ENCODE data around the gene EIF4A3.

The EIF4A3 gene

DNA sequence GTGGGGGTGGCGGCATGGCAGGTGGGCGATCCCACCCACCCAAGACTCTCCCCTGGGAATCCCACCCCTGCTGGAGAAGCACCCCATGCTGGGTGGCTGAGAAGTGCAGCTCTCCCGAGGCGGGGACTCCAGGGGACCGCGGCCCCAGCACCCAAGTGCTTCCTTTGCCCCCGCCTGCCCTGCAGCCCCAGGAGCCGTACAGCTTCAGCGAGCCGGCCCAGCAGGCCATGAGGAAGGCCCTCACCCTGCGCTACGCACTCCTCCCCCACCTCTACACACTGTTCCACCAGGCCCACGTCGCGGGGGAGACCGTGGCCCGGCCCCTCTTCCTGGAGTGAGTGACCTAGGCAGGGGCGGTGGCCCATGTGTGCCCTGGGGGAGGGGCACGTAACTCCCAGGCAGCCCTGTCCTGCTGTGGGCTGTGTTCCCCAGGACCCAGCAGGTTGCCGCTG, 33.9 kb downstream of the EIF4A3 start:
- DNase-seq (ENCODE audit: low read depth in 2 of 2): no peak

DNA sequence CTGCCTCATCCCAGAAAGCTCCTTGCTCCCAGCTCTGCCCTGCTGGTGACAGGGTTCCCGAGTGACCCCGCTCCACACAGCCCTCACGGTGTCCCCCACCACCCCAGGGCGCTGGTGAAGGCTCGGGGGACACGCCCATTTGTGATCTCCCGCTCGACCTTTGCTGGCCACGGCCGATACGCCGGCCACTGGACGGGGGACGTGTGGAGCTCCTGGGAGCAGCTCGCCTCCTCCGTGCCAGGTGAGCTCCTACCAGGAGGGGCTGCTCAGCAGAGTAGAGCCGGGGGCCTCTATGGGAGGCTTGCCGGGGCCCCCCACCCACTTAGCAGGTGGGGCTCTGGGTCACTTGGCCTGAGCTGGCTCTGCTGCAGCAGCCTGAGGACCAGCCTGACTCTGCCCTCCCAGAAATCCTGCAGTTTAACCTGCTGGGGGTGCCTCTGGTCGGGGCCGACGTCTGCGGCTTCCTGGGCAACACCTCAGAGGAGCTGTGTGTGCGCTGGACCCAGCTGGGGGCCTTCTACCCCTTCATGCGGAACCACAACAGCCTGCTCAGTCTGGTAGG, 34.4 kb downstream of the EIF4A3 start:
- DNase-seq (ENCODE audit: low read depth in 2 of 2): no peak

DNA sequence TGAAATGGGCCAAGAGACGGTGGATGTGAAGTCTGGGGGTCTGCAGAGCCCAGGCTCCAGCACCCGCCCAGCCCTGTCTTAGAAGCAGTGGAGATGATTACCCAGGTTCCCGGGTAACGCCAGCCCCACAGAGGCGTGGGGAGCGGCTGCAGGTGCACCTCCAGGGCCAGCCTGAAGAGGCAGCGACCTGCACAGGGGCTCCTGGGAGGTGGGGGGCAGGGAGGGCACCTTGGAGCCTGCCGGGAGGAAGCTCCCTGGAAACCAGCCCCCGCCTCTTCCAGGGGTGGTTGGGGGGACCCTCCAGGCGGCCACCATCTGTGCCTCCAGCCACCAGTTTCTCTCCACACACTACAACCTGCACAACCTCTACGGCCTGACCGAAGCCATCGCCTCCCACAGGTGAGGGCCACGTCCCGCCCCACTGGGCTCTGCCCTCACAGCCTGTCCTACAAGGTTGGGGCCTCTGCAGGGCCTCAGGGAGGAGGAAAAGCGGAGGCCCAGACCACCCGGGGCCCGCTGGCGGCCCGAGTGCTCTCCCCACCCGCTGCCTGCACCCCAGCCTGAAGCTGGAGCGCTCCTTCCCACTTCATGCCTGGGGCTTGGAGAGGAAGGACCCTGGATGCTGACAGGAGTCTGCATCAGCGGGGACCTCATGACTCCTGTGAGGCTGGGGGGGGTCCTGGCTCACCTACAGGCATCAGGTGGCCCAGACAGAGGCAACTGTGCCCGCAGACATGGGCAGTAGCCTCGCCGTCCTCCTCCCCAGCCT, 35.0 kb downstream of the EIF4A3 start:
- no peak for DNase-seq (ENCODE audit: low read depth in 2 of 2)

DNA sequence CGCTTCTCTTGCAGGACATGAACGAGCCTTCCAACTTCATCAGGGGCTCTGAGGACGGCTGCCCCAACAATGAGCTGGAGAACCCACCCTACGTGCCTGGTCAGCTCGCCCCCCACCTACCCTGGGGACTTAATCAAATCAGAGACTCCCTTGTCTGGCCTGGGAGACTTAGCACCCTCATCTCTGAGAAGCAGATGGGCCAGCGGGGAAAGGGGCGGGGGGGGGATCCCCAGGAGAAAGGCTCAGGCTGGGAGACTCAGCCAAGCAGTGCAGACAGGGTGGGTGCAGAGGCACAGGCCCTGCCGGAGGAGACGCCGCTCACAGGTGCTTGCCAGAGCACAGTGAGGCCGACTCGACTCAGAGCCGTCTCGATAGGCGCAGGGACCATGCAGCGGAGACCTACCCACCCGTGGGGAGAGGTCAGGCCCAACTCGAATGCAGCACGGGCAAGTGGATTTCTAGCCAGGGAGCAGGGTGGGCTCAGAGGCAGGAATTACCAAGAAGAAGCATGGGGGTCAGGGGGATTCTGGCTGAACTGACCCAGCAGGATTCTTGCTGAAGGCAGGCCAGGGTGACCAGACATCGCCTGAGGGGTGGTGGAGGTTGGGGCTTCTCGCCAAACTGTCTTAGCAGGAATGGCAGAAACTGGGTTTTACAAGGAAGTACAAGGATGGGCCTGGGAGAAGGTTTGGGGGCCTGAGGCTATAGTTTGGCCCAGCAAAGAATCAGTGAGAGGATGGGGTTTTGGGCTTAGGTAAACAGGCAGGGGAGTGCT, 35.8 kb downstream of the EIF4A3 start:
- no peak for DNase-seq (ENCODE audit: low read depth in 2 of 2)

DNA sequence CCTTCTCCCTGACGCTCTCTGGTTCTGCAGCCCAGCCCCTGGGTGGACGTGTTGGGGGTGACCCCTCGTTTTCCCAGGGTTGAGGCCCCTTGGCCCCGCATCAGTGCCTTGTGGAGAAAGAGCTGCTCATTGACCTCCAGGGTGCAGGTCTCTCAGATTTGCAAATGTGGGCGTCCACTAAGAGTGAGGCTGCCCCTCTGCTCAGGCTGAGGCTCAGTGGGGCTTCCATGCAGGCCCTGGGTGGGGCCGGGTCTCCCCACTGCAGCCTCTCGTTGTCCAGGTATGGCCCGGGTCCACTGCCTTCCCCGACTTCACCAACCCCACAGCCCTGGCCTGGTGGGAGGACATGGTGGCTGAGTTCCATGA, 36.5 kb downstream of the EIF4A3 start:
- no peak for DNase-seq (ENCODE audit: low read depth in 2 of 2)

DNA sequence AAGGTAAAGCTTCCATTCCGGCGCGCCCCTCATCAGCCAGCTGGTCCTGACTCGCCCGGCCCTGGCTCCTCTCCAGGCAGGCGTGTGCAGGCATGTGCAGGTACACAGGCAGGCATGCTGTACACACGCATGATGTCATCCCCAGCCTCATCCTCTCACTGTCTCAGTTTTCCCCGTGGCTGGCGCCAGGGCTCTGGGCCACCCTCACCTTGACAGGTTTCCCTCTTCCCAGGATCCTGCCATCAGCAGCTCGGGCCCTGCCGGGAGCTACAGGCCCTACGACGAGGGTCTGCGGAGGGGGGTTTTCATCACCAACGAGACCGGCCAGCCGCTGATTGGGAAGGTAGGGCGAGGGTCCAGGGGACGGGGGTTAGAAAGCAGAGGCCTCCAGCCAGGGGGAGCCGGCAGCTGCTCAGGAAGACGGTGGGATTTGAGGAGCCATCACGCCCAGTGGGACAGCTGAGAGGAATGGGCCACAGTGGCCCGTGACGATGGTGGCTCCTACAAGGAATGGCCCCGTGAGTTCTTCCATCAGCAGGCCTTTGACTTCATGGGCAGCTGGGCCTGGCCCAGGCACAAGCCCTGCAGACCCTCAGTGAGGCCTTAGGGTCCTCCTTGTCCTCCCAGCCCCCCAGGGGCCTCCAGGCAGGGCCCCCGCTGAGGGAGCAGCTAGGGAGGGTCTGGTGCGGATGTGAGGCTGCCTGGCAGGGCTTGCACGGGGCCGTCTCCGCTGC, 37.0 kb downstream of the EIF4A3 start:
- DNase-seq (ENCODE audit: low read depth in 2 of 2): no peak

DNA sequence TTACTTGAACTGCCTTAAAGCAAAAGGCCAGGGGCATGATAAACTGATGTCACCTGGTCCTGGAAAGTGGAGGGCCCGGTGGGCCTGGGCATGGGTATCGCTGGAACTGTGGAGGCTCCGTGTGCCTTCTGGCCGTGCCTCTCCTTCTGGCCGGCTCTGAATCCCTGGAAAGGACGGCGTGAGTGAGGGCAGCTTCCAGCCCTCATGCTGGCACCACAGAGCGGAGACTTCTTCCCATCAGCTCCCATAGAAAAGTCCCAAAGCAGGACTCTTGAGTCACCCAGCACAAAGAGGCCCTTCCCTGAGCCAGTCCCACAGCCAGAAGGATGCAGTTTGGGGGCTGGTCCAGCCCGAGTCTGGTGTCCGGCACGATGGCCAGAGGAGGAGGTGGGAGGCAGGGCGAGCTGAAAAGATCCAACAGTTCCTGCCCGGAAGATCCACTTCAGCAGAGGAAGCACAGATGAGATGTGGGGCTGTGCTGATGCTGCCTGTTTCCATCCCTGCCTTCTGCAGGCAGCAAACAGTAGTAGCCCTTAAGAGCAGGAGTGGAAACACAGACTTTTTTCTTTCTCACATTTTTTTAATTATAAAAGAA, 37.8 kb downstream of the EIF4A3 start:
- DNase-seq (ENCODE audit: low read depth in 2 of 2): no peak

DNA sequence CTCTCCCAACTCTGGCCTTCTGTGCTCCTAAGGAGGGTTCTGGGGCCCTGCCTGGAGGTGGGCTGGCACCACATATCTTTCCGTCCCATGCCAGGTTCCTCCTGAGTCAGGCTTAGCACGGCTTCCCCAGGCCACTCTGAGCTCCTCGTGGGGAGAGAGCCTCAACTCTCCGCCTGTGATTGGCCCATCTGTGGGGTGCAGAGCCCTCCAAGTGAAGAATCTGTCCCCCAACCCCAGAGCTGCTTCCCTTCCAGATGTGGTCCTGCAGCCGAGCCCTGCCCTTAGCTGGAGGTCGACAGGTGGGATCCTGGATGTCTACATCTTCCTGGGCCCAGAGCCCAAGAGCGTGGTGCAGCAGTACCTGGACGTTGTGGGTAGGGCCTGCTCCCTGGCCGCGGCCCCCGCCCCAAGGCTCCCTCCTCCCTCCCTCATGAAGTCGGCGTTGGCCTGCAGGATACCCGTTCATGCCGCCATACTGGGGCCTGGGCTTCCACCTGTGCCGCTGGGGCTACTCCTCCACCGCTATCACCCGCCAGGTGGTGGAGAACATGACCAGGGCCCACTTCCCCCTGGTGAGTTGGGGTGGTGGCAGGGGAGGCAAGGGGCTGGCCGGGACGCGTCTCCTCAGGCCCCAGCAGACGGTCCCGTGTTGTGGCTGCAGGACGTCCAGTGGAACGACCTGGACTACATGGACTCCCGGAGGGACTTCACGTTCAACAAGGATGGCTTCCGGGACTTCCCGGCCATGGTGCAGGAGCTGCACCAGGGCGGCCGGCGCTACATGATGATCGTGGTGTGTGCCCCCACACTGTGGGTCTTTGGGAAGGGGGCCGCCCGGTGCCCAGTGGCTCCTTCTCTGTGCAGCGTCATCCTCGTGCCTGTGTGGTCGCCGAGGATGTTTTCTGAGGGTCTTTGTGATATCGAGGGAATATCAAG, 38.6 kb downstream of the EIF4A3 start:
- no peak for DNase-seq (ENCODE audit: low read depth in 2 of 2)

DNA sequence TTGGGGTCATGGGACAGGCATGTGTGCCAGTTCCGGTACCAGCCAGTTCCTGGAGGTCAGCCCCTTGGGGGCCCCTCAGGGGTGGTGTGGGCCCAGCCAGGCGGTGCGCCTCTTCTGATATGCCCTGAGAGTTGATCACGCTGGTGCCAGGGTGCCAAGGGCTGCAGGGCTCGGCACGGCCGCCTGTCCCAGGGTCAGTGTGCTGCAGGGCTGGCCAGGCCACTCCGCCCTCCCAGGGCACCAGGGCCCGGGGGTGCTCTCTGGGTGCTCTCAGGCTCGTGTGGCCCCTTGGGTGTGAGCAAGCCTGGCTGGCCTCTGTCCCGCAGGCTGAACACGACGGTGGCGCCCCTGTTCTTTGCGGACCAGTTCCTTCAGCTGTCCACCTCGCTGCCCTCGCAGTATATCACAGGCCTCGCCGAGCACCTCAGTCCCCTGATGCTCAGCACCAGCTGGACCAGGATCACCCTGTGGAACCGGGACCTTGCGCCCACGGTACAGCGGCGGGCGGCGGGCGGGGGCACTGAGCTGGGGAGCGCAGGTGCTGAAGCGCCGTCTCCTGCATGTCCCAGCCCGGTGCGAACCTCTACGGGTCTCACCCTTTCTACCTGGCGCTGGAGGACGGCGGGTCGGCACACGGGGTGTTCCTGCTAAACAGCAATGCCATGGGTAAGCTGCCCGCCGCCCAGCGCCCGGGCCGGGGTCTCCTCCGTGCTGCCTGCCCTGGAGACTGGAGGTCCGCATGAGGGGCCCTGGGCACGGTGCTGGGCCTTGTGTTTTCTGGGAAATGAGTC, 39.5 kb downstream of the EIF4A3 start:
- DNase-seq (ENCODE audit: low read depth in 2 of 2): no peak

DNA sequence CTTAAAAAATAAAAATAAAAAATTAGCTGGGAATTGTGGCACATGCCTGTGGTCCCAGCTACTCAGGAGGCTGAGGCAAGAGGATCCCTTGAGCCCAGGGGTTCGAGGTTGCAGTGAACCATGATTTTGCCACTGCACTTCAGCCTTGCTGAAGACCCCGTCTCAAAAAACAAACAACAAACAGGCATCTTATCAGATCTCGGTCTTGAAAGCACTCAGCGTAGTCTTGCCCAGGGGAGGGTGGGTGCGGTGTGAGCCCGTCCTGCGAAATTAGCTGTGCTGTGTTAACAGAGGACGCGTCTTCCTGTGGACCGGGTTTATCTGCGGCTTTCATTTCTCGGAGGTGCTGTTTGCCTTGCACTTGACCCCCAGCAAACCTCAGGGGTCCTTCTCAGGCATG, 40.2 kb downstream of the EIF4A3 start:
- no peak for DNase-seq (ENCODE audit: low read depth in 2 of 2)

DNA sequence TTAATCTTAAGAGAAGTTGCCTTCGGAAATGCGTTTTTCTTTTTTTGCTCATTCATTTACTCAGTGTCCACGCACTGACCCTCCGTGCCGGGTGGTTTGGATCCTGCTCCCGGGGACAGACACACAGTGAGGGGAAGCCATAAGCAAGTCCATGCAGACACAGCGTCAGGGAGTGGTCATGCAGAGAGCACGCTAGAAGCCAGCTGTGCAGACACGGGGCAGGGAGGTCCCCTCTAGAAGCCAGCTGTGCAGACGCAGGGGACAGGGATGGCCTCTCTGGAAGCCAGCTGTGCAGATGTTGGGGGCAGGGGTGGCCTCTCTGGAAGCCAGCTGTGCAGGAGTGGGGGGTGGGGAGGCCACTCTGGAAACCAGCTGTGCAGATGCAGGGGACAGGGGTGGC, 40.8 kb downstream of the EIF4A3 start:
- no peak for DNase-seq (ENCODE audit: low read depth in 2 of 2)

DNA sequence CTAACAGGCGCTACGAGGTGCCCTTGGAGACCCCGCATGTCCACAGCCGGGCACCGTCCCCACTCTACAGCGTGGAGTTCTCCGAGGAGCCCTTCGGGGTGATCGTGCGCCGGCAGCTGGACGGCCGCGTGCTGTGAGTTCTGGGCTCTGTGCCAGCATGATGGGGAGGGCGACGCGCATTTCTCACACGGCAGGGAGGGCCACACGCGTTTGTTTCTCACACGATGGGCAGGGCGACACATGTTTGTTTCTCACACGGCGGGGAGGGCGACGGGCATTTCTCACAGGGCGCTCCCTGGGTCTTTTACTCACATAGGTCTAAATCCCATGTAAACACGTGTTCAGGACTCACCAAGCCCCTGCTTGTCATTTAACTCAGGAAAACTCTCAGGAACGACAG, 41.2 kb downstream of the EIF4A3 start:
- DNase-seq (ENCODE audit: low read depth in 2 of 2): no peak

DNA sequence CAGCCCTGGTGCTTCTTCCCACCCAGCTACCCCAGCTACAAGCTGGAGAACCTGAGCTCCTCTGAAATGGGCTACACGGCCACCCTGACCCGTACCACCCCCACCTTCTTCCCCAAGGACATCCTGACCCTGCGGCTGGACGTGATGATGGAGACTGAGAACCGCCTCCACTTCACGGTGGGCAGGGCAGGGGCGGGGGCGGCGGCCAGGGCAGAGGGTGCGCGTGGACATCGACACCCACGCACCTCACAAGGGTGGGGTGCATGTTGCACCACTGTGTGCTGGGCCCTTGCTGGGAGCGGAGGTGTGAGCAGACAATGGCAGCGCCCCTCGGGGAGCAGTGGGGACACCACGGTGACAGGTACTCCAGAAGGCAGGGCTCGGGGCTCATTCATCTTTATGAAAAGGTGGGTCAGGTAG, 42.0 kb downstream of the EIF4A3 start:
- DNase-seq (ENCODE audit: low read depth in 2 of 2): no peak

DNA sequence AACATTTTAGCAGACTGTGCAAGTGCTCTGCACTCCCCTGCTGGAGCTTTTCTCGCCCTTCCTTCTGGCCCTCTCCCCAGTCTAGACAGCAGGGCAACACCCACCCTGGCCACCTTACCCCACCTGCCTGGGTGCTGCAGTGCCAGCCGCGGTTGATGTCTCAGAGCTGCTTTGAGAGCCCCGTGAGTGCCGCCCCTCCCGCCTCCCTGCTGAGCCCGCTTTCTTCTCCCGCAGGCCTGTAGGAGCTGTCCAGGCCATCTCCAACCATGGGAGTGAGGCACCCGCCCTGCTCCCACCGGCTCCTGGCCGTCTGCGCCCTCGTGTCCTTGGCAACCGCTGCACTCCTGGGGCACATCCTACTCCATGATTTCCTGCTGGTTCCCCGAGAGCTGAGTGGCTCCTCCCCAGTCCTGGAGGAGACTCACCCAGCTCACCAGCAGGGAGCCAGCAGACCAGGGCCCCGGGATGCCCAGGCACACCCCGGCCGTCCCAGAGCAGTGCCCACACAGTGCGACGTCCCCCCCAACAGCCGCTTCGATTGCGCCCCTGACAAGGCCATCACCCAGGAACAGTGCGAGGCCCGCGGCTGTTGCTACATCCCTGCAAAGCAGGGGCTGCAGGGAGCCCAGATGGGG, 42.5 kb downstream of the EIF4A3 start:
- DNase-seq (ENCODE audit: low read depth in 2 of 2): no peak

DNA sequence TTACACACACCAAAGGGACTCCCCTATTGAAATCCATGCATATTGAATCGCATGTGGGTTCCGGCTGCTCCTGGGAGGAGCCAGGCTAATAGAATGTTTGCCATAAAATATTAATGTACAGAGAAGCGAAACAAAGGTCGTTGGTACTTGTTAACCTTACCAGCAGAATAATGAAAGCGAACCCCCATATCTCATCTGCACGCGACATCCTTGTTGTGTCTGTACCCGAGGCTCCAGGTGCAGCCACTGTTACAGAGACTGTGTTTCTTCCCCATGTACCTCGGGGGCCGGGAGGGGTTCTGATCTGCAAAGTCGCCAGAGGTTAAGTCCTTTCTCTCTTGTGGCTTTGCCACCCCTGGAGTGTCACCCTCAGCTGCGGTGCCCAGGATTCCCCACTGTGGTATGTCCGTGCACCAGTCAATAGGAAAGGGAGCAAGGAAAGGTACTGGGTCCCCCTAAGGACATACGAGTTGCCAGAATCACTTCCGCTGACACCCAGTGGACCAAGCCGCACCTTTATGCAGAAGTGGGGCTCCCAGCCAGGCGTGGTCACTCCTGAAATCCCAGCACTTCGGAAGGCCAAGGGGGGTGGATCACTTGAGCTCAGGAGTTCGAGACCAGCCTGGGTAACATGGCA, 43.4 kb downstream of the EIF4A3 start:
- DNase-seq (ENCODE audit: low read depth in 2 of 2): no peak

DNA sequence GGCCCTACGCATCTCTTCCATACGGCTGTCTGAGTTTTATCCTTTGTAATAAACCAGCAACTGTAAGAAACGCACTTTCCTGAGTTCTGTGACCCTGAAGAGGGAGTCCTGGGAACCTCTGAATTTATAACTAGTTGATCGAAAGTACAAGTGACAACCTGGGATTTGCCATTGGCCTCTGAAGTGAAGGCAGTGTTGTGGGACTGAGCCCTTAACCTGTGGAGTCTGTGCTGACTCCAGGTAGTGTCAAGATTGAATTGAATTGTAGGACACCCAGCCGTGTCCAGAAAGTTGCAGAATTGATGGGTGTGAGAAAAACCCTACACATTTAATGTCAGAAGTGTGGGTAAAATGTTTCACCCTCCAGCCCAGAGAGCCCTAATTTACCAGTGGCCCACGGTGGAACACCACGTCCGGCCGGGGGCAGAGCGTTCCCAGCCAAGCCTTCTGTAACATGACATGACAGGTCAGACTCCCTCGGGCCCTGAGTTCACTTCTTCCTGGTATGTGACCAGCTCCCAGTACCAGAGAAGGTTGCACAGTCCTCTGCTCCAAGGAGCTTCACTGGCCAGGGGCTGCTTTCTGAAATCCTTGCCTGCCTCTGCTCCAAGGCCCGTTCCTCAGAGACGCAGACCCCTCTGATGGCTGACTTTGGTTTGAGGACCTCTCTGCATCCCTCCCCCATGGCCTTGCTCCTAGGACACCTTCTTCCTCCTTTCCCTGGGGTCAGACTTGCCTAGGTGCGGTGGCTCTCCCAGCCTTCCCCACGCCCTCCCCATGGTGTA, 44.1 kb downstream of the EIF4A3 start:
- no peak for DNase-seq (ENCODE audit: low read depth in 2 of 2)

DNA sequence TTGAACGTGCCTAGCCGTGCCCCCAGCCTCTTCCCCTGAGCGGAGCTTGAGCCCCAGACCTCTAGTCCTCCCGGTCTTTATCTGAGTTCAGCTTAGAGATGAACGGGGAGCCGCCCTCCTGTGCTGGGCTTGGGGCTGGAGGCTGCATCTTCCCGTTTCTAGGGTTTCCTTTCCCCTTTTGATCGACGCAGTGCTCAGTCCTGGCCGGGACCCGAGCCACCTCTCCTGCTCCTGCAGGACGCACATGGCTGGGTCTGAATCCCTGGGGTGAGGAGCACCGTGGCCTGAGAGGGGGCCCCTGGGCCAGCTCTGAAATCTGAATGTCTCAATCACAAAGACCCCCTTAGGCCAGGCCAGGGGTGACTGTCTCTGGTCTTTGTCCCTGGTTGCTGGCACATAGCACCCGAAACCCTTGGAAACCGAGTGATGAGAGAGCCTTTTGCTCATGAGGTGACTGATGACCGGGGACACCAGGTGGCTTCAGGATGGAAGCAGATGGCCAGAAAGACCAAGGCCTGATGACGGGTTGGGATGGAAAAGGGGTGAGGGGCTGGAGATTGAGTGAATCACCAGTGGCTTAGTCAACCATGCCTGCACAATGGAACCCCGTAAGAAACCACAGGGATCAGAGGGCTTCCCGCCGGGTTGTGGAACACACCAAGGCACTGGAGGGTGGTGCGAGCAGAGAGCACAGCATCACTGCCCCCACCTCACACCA, 44.8 kb downstream of the EIF4A3 start:
- DNase-seq (ENCODE audit: low read depth in 2 of 2): no peak
